Measurements from ENCODE around the gene ZNF609. TPM values are rescaled to one million over a fixed set of nuclear protein-coding genes. Genes with fewer than 3 reads are reported as not detected.

ZNF609 gene
- total and polyA plus RNA-seq, 2 of the 13 experiments (the other 11 are each of a cell fraction or from before 2014, with no cell fraction given): 8.9 to 9.9 TPM

DNA sequence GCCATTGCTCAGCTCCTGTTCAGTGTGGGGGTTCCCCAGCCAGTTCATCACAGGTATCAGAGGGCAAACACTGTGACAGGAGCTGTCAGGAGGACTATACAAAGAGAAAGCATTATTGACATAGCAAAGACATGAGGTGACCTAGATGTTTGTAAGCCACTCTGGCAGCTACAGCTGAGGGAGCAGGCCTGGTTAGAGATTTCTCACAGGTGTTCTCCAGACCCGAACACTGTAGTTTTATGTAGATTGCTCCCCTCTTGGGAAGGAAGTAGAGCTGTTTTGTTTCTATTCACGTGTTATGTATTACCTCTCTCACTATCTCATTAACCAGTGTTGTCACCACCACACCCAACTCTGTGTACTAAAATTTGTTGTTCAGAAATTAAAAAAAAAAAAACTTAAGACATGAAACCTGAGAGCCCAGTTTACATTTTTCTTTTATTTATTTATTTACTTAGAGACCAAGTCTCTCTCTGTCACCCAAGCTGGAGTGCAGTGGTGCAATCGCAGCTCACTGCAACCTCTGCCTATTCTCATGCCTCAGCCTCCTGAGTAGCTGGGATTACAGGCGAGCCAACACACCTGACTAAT lies 191.3 kb downstream of the ZNF609 start (continued):
- TF ChIP-seq ZNF772 (CRISPR knock-in tag; IDR thresholded peaks at IDR 0.05): no peak
- TF ChIP-seq, protein P1, sequence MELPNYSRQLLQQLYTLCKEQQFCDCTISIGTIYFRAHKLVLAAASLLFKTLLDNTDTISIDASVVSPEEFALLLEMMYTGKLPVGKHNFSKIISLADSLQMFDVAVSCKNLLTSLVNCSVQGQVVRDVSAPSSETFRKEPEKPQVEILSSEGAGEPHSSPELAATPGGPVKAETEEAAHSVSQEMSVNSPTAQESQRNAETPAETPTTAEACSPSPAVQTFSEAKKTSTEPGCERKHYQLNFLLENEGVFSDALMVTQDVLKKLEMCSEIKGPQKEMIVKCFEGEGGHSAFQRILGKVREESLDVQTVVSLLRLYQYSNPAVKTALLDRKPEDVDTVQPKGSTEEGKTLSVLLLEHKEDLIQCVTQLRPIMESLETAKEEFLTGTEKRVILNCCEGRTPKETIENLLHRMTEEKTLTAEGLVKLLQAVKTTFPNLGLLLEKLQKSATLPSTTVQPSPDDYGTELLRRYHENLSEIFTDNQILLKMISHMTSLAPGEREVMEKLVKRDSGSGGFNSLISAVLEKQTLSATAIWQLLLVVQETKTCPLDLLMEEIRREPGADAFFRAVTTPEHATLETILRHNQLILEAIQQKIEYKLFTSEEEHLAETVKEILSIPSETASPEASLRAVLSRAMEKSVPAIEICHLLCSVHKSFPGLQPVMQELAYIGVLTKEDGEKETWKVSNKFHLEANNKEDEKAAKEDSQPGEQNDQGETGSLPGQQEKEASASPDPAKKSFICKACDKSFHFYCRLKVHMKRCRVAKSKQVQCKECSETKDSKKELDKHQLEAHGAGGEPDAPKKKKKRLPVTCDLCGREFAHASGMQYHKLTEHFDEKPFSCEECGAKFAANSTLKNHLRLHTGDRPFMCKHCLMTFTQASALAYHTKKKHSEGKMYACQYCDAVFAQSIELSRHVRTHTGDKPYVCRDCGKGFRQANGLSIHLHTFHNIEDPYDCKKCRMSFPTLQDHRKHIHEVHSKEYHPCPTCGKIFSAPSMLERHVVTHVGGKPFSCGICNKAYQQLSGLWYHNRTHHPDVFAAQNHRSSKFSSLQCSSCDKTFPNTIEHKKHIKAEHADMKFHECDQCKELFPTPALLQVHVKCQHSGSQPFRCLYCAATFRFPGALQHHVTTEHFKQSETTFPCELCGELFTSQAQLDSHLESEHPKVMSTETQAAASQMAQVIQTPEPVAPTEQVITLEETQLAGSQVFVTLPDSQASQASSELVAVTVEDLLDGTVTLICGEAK (IDR thresholded peaks at IDR 0.05): no peak
- TF ChIP-seq, protein P1 (CRISPR knock-in tag; IDR thresholded peaks at IDR 0.05): no peak; the same call in 1 of the 2 replicates
- TF ChIP-seq, protein P2, sequence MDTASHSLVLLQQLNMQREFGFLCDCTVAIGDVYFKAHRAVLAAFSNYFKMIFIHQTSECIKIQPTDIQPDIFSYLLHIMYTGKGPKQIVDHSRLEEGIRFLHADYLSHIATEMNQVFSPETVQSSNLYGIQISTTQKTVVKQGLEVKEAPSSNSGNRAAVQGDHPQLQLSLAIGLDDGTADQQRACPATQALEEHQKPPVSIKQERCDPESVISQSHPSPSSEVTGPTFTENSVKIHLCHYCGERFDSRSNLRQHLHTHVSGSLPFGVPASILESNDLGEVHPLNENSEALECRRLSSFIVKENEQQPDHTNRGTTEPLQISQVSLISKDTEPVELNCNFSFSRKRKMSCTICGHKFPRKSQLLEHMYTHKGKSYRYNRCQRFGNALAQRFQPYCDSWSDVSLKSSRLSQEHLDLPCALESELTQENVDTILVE (CRISPR knock-in tag; IDR thresholded peaks at IDR 0.05): no peak
- TF ChIP-seq, protein P3, sequence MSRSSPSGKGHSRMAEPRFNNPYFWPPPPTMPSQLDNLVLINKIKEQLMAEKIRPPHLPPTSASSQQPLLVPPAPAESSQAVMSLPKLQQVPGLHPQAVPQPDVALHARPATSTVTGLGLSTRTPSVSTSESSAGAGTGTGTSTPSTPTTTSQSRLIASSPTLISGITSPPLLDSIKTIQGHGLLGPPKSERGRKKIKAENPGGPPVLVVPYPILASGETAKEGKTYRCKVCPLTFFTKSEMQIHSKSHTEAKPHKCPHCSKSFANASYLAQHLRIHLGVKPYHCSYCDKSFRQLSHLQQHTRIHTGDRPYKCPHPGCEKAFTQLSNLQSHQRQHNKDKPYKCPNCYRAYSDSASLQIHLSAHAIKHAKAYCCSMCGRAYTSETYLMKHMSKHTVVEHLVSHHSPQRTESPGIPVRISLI (CRISPR knock-in tag; IDR thresholded peaks at IDR 0.05; ENCODE audit: borderline replicate concordance): no peak
- no peak for TF ChIP-seq CENPT (CRISPR knock-in tag; IDR thresholded peaks at IDR 0.05; ENCODE audit: low read depth)
- TF ChIP-seq PHF5A (CRISPR knock-in tag; IDR thresholded peaks at IDR 0.05; ENCODE audit: low read depth, unreplicated experiment): no peak
- no peak; the same call in 1 of the 2 replicates for TF ChIP-seq ZNF788 (CRISPR knock-in tag; IDR thresholded peaks at IDR 0.05; ENCODE audit: borderline replicate concordance)
- no peak for TF ChIP-seq HNF4G (IDR thresholded peaks at IDR 0.05; ENCODE audit: borderline replicate concordance, low read depth, low read length)
- no peak for TF ChIP-seq HNF4G (CRISPR knock-in tag; IDR thresholded peaks at IDR 0.05; ENCODE audit: borderline replicate concordance, low read depth)
- no peak for TF ChIP-seq ZNF446 (CRISPR knock-in tag; IDR thresholded peaks at IDR 0.05)
- no peak; the same call in 1 of the 2 replicates for TF ChIP-seq ETV5 (CRISPR knock-in tag; IDR thresholded peaks at IDR 0.05; ENCODE audit: borderline replicate concordance)
- TF ChIP-seq SOX6 (IDR thresholded peaks at IDR 0.05): no peak
- TF ChIP-seq SOX6 (CRISPR knock-in tag; IDR thresholded peaks at IDR 0.05): peak; percentile 72
- TF ChIP-seq ZNF510 (CRISPR knock-in tag; IDR thresholded peaks at IDR 0.05; ENCODE audit: low read depth): no peak
- no peak for TF ChIP-seq ZNF746 (CRISPR knock-in tag; IDR thresholded peaks at IDR 0.05)
- TF ChIP-seq, protein P4, sequence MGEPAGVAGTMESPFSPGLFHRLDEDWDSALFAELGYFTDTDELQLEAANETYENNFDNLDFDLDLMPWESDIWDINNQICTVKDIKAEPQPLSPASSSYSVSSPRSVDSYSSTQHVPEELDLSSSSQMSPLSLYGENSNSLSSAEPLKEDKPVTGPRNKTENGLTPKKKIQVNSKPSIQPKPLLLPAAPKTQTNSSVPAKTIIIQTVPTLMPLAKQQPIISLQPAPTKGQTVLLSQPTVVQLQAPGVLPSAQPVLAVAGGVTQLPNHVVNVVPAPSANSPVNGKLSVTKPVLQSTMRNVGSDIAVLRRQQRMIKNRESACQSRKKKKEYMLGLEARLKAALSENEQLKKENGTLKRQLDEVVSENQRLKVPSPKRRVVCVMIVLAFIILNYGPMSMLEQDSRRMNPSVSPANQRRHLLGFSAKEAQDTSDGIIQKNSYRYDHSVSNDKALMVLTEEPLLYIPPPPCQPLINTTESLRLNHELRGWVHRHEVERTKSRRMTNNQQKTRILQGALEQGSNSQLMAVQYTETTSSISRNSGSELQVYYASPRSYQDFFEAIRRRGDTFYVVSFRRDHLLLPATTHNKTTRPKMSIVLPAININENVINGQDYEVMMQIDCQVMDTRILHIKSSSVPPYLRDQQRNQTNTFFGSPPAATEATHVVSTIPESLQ (CRISPR knock-in tag; conservative IDR thresholded peaks at IDR 0.05): no peak
